Breast epithelium (tissue), 4 donors: ENCODE data around the gene SOCS4. TPM values are rescaled to one million over a fixed set of nuclear protein-coding genes. Genes with fewer than 3 reads are reported as not detected.
"Not testable (repeated sequence)": the region's sequence is repeated elsewhere in the genome, so short reads cannot be mapped to it uniquely, and the experiment has no call there.

Source experiments
- DNase-seq, 2 donors: peaks; one replicate each; pipeline ENCODE4 v3.0.0-alpha.2; 2019; ENCODE audit warnings: low spot score in 2 of 2
- H3K27ac ChIP-seq, 2 donors: fragments of 200-600 bp; sonication (generic) in 1 of 2; one replicate each; pipeline ENCODE4 v1.5.1; 2016 to 2019; ENCODE audit warnings: mild to moderate bottlenecking in 1 of 2
- H3K27me3 ChIP-seq, 2 donors: fragments of 200-600 bp; sonication (generic) in 1 of 2; one replicate each; pipeline versions ENCODE4 v1.5.1 to v1.6.0; 2017 to 2019; ENCODE audit warnings: control low read depth in 1 of 2, mild to moderate bottlenecking in 1 of 2
- H3K36me3 ChIP-seq: fragments of 200-600 bp; one replicate; pipeline ENCODE4 v1.5.1; 2019
- H3K4me1 ChIP-seq, 2 donors: fragments of 200-600 bp; sonication (generic); one replicate each; pipeline ENCODE4 v1.5.1; 2016 to 2019; ENCODE audit warnings: control low read depth in 1 of 2
- H3K4me3 ChIP-seq, 3 donors: fragments of 200-600 bp; sonication (generic); 1 replicate in 2 of 3; 2 replicates in 1 of 3; pipeline ENCODE4 v1.5.1; 2016 to 2019; ENCODE audit warnings: mild to moderate bottlenecking in 3 of 3, moderate library complexity in 2 of 3
- H3K9me3 ChIP-seq, 2 donors: fragments of 200-600 bp; sonication (generic) in 1 of 2; one replicate each; pipeline ENCODE4 v1.5.1; 2016 to 2019; ENCODE audit warnings: control low read depth in 1 of 2
- CTCF ChIP-seq, 3 donors: fragments of 450-650 bp; IDR thresholded peaks; one replicate each; pipeline ENCODE4 v1.5.1; 2016 to 2017; ENCODE audit warnings: antibody characterized with exemption in 3 of 3, mild to moderate bottlenecking in 3 of 3, moderate library complexity in 3 of 3
- POLR2A ChIP-seq: fragments of 450-650 bp; IDR thresholded peaks from one replicate; pipeline ENCODE4 v1.6.1; 2016; ENCODE audit warnings: antibody characterized with exemption, mild to moderate bottlenecking, moderate library complexity
- POLR2AphosphoS5 ChIP-seq, 3 donors: sonication (generic); formaldehyde crosslinking; IDR thresholded peaks; one replicate each; pipeline ENCODE4 v1.6.1; 2017; ENCODE audit warnings: antibody characterized with exemption in 3 of 3
- intact Hi-C: fragments of 100-400 bp; cut with DNase I; formaldehyde crosslinking; loops from one replicate; pipeline ENCODE4 v1.15.1; 2023; ENCODE audit warnings: low total_unique reads
- total RNA-seq, 3 donors: library from RNA; depleted of rRNA; stranded (reverse); fragments of >200 nt; gene quantifications; one replicate each; pipeline ENCODE4 v1.1.0, GENCODE V29; 2016

Gene SOCS4
- total RNA-seq, 3 donors from 2014 or later, result 16.0 to 23.3 (median 16.3) TPM

- Histone ChIP-seq H3K9me3 (no peaks in the 10 kb centered on the region), H3K4me3 (no peak overlapping the region), H3K36me3 (no peaks in the 10 kb centered on the region), H3K27ac (no peak overlapping the region), H3K27me3 (no peaks in the 10 kb centered on the region), H3K4me1 (no peaks in the 10 kb centered on the region)
- intact Hi-C loops, result no loop called here
- DNase-seq, result no peak
- TF ChIP-seq POLR2AphosphoS5 (IDR thresholded peaks at IDR 0.05) (no peak), POLR2A (no peak)
Observed at GRCh38 chr14:55059333-55059732, 32.3 kb downstream of the SOCS4 start.

- peak in 1 of 2 donors; percentile 29 for DNase-seq
- no peaks in the 10 kb centered on the region for H3K9me3 ChIP-seq
- TF ChIP-seq POLR2A (no peak), CTCF (IDR thresholded peaks at IDR 0.05) (no peak)
- H3K36me3 ChIP-seq, result no peaks in the 10 kb centered on the region
- no peak overlapping the region for H3K4me3 ChIP-seq
- H3K27me3 ChIP-seq, result no peaks in the 10 kb centered on the region
- peak overlapping the region; percentile 7 to 56 for H3K27ac ChIP-seq
- no peaks in the 10 kb centered on the region for H3K4me1 ChIP-seq
- intact Hi-C loops, result no loop called here
Observed at GRCh38 chr14:55062517-55063351, 35.7 kb downstream of the SOCS4 start.

GRCh38 chr14:55064896-55065295 lies 37.9 kb downstream of the SOCS4 start:
- H3K9me3 ChIP-seq, H3K36me3 ChIP-seq, DNase-seq, H3K4me1 ChIP-seq, intact Hi-C loops, H3K27me3 ChIP-seq, H3K4me3 ChIP-seq: not testable (repeated sequence)
- peak overlapping the region in 1 of 2 donors; percentile 74 for H3K27ac ChIP-seq

- Histone ChIP-seq H3K4me1 (no peaks in the 10 kb centered on the region), H3K27me3 (no peaks in the 10 kb centered on the region), H3K36me3 (no peaks in the 10 kb centered on the region), H3K9me3 (no peaks in the 10 kb centered on the region), H3K4me3 (no peak overlapping the region), H3K27ac (peak overlapping the region; percentile 61 to 74)
- TF ChIP-seq POLR2A (no peak), CTCF (IDR thresholded peaks at IDR 0.05) (no peak), POLR2AphosphoS5 (IDR thresholded peaks at IDR 0.05) (no peak)
- peak in 1 of 2 donors; percentile 19 for DNase-seq
- intact Hi-C loops, result no loop called here
Observed at GRCh38 chr14:55065411-55065810, 38.4 kb downstream of the SOCS4 start.

- Histone ChIP-seq H3K4me1 (no peaks in the 10 kb centered on the region), H3K36me3 (no peaks in the 10 kb centered on the region), H3K27me3 (no peaks in the 10 kb centered on the region), H3K4me3 (no peak overlapping the region), H3K9me3 (no peaks in the 10 kb centered on the region), H3K27ac (no peak overlapping the region)
- no peak for DNase-seq
- no peak for TF ChIP-seq CTCF (IDR thresholded peaks at IDR 0.05)
- intact Hi-C loops, result no loop called here
Observed at GRCh38 chr14:55066223-55066622, 39.2 kb downstream of the SOCS4 start.

- DNase-seq, result peak in 1 of 2 donors; percentile 10
Observed at GRCh38 chr14:55070981-55071411, 44.0 kb downstream of the SOCS4 start.

More at GRCh38 chr14:55070981-55071411, 44.0 kb downstream of the SOCS4 start:
- H3K27ac ChIP-seq, result peak overlapping the region; percentile 20 to 81
- TF ChIP-seq POLR2AphosphoS5 (IDR thresholded peaks at IDR 0.05) (no peak), CTCF (IDR thresholded peaks at IDR 0.05) (no peak), POLR2A (no peak)
- H3K4me1 ChIP-seq, result peaks cover 0 to 16% of the 10 kb centered on the region in 2 donors
- no peaks in the 10 kb centered on the region for H3K36me3 ChIP-seq
- H3K27me3 ChIP-seq, result no peaks in the 10 kb centered on the region
- no peaks in the 10 kb centered on the region for H3K9me3 ChIP-seq
- H3K4me3 ChIP-seq, result no peak overlapping the region
- intact Hi-C loops, result no loop called here
